Fibroblast of peridontal ligament (primary cell): Measurements from ENCODE around the gene MRPL2.
A peak's percentile ranks its signal among the peaks of the same experiment; 100 is the strongest.

Source experiments
- DNase-seq: peaks from one replicate; pipeline ENCODE4 v3.0.0-alpha.2; 2010; ENCODE audit errors: extremely low read depth

Gene MRPL2

GRCh38 chr6:43021270-43022047 is 37.8 kb downstream of the MRPL2 start, which contains the start of gene RRP36:
RRP36 (plus strand) TSS chr6:43021623; CDS start chr6:43021655, 32 bp downstream.
- DNase-seq = peak; percentile 53

- no peak for DNase-seq
Observed at GRCh38 chr6:43020847-43021246, 38.4 kb downstream of the MRPL2 start.

- DNase-seq = no peak
Observed at GRCh38 chr6:43020052-43020705, 39.1 kb downstream of the MRPL2 start.

- no peak for DNase-seq
Observed at GRCh38 chr6:43019152-43019551, 40.1 kb downstream of the MRPL2 start.

- no peak for DNase-seq
Observed at GRCh38 chr6:43016943-43017334, 42.3 kb downstream of the MRPL2 start.

- no peak for DNase-seq
Observed at GRCh38 chr6:43016176-43016942, 42.9 kb downstream of the MRPL2 start.

- DNase-seq = peak; percentile 64
Observed at GRCh38 chr6:43014434-43014909, 44.8 kb downstream of the MRPL2 start.

GRCh38 chr6:43013843-43014433 is 45.3 kb downstream of the MRPL2 start, which contains the start of the genes KLHDC3 and MEA1:
KLHDC3 (plus strand) TSS chr6:43014249; CDS start chr6:43017193, 2,944 bp downstream.
MEA1 (minus strand) TSS chr6:43013946; CDS start chr6:43013813, 133 bp downstream.
- peak; percentile 100 for DNase-seq

- peak; percentile 41 for DNase-seq
Observed at GRCh38 chr6:43013097-43013842, 46.0 kb downstream of the MRPL2 start.

GRCh38 chr6:43012364-43012763 is 46.9 kb downstream of the MRPL2 start:
- DNase-seq = no peak

GRCh38 chr6:43011207-43011606 is 48.0 kb downstream of the MRPL2 start:
- no peak for DNase-seq

GRCh38 chr6:43009124-43009523 is 50.1 kb downstream of the MRPL2 start:
- DNase-seq = peak; percentile 26

- no peak for DNase-seq
Observed at GRCh38 chr6:43007126-43007525, 52.1 kb downstream of the MRPL2 start.

GRCh38 chr6:43006251-43006650 is 53.0 kb downstream of the MRPL2 start:
- DNase-seq = no peak

- DNase-seq = no peak
Observed at GRCh38 chr6:43005844-43006243, 53.4 kb downstream of the MRPL2 start.
